ENCODE measurements around the gene BMP5. TPM values are rescaled to one million over a fixed set of nuclear protein-coding genes. Genes with fewer than 3 reads are reported as not detected.

Gene BMP5
- total and polyA plus RNA-seq, 2 of the 8 experiments (the other 6 are each of a cell fraction or from before 2014, with no cell fraction given): 0.02 TPM; not detected in 1

GRCh38 chr6:55917751-55918415 lies 42.5 kb upstream of the BMP5 start:
- Histone ChIP-seq H3K18ac (ENCODE audit: extremely low read depth, low read length) (no peak overlapping the region), H3K23ac (ENCODE audit: insufficient read length) (no peak overlapping the region), H3K4me2 (ENCODE audit: insufficient read depth in 1 of 2, low read depth in 2 of 2, low read length in 2 of 2) (no peak overlapping the region), H3K23me2 (ENCODE audit: low read depth, low read length) (no peaks in the 10 kb centered on the region), H4K8ac (ENCODE audit: extremely low read depth, insufficient read depth, low read length) (no peak overlapping the region), H3K4me1 (replicated peaks in 1 of 4; ENCODE audit: control insufficient read depth in 3 of 4, insufficient read depth in 4 of 4, low read length in 3 of 4) (peaks cover 2 to 5% (median 4%) of the 10 kb centered on the region in 4 experiments; a peak in 4 of 7 replicates), H4K20me1 (replicated peaks in 1 of 2; ENCODE audit: control insufficient read depth in 1 of 2, insufficient read depth in 2 of 2, low read length in 2 of 2) (no peaks in the 10 kb centered on the region), H4K91ac (replicated peaks; ENCODE audit: insufficient read length, low read length) (no peak overlapping the region), H4K5ac (ENCODE audit: insufficient read length, low read depth, low read length) (no peak overlapping the region), H3K14ac (ENCODE audit: insufficient read length) (no peak overlapping the region), H3K27ac (ENCODE audit: low read depth, low read length) (no peak overlapping the region), H3K27me3 (replicated peaks in 1 of 4; ENCODE audit: control insufficient read depth in 3 of 4, extremely low read depth in 1 of 4, insufficient read depth in 3 of 4, low read length in 3 of 4) (no peaks in the 10 kb centered on the region), H3K9me3 (ENCODE audit: insufficient read depth in 2 of 2, low read depth in 1 of 2, low read length in 1 of 2) (no peaks in the 10 kb centered on the region), H2BK20ac (ENCODE audit: low read length) (no peak overlapping the region), H2BK15ac (ENCODE audit: low read length) (no peak overlapping the region), H2AK5ac (ENCODE audit: low read depth, low read length) (no peak overlapping the region), H3K4me3 (ENCODE audit: extremely low read depth in 1 of 4, insufficient read depth in 2 of 4, low read depth in 3 of 4, low read length in 4 of 4) (no peak overlapping the region), H3K4ac (replicated peaks; ENCODE audit: insufficient read length, low read depth, low read length) (no peak overlapping the region), H3K36me3 (ENCODE audit: control insufficient read depth in 2 of 4, insufficient read depth in 4 of 4, low read length in 3 of 4) (no peaks in the 10 kb centered on the region), H2BK120ac (replicated peaks; ENCODE audit: low read depth, low read length) (no peak overlapping the region), H3K9ac (replicated peaks in 1 of 4; ENCODE audit: extremely low read depth in 1 of 4, low read depth in 3 of 4, low read length in 3 of 4) (no peak overlapping the region), H2BK5ac (ENCODE audit: low read depth, low read length) (no peak overlapping the region), H2BK12ac (ENCODE audit: low read depth, low read length) (no peak overlapping the region), H2AFZ (ENCODE audit: low read length) (no peak overlapping the region), H3K79me2 (ENCODE audit: control insufficient read depth in 1 of 2, insufficient read depth in 2 of 2, low read length in 2 of 2) (no peaks in the 10 kb centered on the region), H3K79me1 (ENCODE audit: low read depth, low read length) (no peaks in the 10 kb centered on the region), H3K56ac (replicated peaks; ENCODE audit: insufficient read length, low read depth, low read length) (no peak overlapping the region)
- TF ChIP-seq USF2 (IDR thresholded peaks at IDR 0.05; ENCODE audit: low read length): no peak
- TF ChIP-seq CHD2 (IDR thresholded peaks at IDR 0.05; ENCODE audit: low read length): no peak
- no peak for DNase-seq (ENCODE audit: low read depth in 1 of 2, low spot score in 2 of 2)
- FAIRE-seq: no peak
- ChIA-PET POLR2A (ENCODE audit: partially characterized antibody) (no interaction called here), CTCF (ENCODE audit: partially characterized antibody) (no interaction called here)
- WGBS, 2 experiments (ENCODE audit: extremely low coverage in 1 of 2, insufficient coverage in 1 of 2, insufficient read length in 1 of 2, insufficient replicate concordance in 2 of 2, low coverage in 1 of 2, low lambda C conversion rate in 2 of 2, missing lambda C conversion rate in 1 of 2): 90% methylated on average over 3 of the region's 3 CpGs; no CpG with 5 or more reads in 1 of the 2 experiments
